B cell (primary cell): ENCODE results near the gene KCND2. TPM values are rescaled to one million over a fixed set of nuclear protein-coding genes. Genes with fewer than 3 reads are reported as not detected.

Experiments
- ATAC-seq: fragments of 200-7000 bp; cut with Tn5 transposase; one replicate; pipeline ENCODE4 v1.10.0; 2021; ENCODE audit warnings: low read depth, mild to moderate bottlenecking, moderate number of reproducible peaks, moderate library complexity
- CTCF ChIA-PET: fragments of 350-600 bp; sonication (Branson Sonifier 250); formaldehyde crosslinking; loops from one replicate; lab custom pipeline; 2021; ENCODE audit warnings: antibody characterized with exemption, inconsistent platforms; lab: Charles Lee
- POLR2A ChIA-PET: fragments of 350-600 bp; sonication (Branson Sonifier 250); formaldehyde crosslinking; loops from one replicate; lab custom pipeline; 2021; ENCODE audit warnings: antibody characterized with exemption; lab: Charles Lee
- DNase-seq: peaks from one replicate; pipeline ENCODE4 v3.0.0; 2013
- H2AFZ ChIP-seq: 2 replicates; pipeline ENCODE4 v1.6.1; 2012; ENCODE audit warnings: mild to moderate bottlenecking, low read depth, low read length; ENCODE audit not compliant: insufficient read depth, poor library complexity, severe bottlenecking
- H3K27ac ChIP-seq, 2 donors: 1 replicate in 1 of 2; 2 replicates in 1 of 2; pipeline ENCODE4 v1.5.1; 2012 to 2013; ENCODE audit warnings: low read length in 2 of 2, mild to moderate bottlenecking in 2 of 2, moderate library complexity in 1 of 2
- H3K27me3 ChIP-seq, 4 experiments: fragments of 200-600 bp in 1 of 4; sonication (generic) in 1 of 4; replicated peaks in 1 of 4; 1 replicate in 2 of 4; 2 replicates in 2 of 4; pipeline versions ENCODE4 v1.6.1 to v1.7.0; 2013 to 2016; ENCODE audit warnings: low read length in 3 of 4, mild to moderate bottlenecking in 2 of 4, mixed read lengths in 1 of 4, moderate library complexity in 1 of 4; ENCODE audit not compliant: insufficient read depth in 4 of 4, control insufficient read depth in 3 of 4; ENCODE audit errors: control extremely low read depth in 1 of 4
- H3K36me3 ChIP-seq, 2 experiments: replicated peaks in 1 of 2; 1 replicate in 1 of 2; 2 replicates in 1 of 2; pipeline versions ENCODE4 v1.6.1 to v1.7.1; 2013; ENCODE audit warnings: low read length in 1 of 2; ENCODE audit not compliant: insufficient read depth in 2 of 2, control insufficient read depth in 1 of 2; ENCODE audit errors: control extremely low read depth in 1 of 2, extremely low read depth in 1 of 2
- H3K4me1 ChIP-seq, 2 donors: fragments of 200-600 bp in 1 of 2; sonication (generic) in 1 of 2; 1 replicate in 1 of 2; 2 replicates in 1 of 2; pipeline versions ENCODE4 v1.5.1 to v1.6.1; 2013 to 2017; ENCODE audit warnings: low read length in 2 of 2; ENCODE audit not compliant: control insufficient read depth in 2 of 2, insufficient read depth in 2 of 2
- H3K4me2 ChIP-seq: replicated peaks from 2 replicates; pipeline ENCODE3; 2012; ENCODE audit warnings: mild to moderate bottlenecking, low read depth, low read length; ENCODE audit not compliant: poor library complexity, severe bottlenecking
- H3K4me3 ChIP-seq, 5 experiments: fragments of 200-600 bp in 1 of 5; sonication (generic) in 1 of 5; 1 replicate in 3 of 5; 2 replicates in 2 of 5; pipeline versions ENCODE4 v1.5.1 to v1.7.0; 2011 to 2016; ENCODE audit warnings: low read length in 4 of 5, mild to moderate bottlenecking in 4 of 5, low read depth in 2 of 5, control low read depth in 1 of 5, moderate library complexity in 1 of 5; ENCODE audit not compliant: insufficient read depth in 1 of 5; ENCODE audit errors: control extremely low read depth in 1 of 5, extremely low read depth in 1 of 5
- H3K79me2 ChIP-seq: fragments of 200-600 bp; sonication (generic); one replicate; pipeline ENCODE4 v1.6.0; 2016; ENCODE audit warnings: low read length; ENCODE audit not compliant: control insufficient read depth, insufficient read depth
- H3K9ac ChIP-seq: fragments of 200-600 bp; sonication (generic); 2 replicates; pipeline ENCODE4 v1.6.1; 2017; ENCODE audit warnings: mild to moderate bottlenecking, low read length, moderate library complexity
- H3K9me3 ChIP-seq, 3 donors: one replicate each; pipeline versions ENCODE4 v1.6.1 to v1.7.1; 2013; ENCODE audit warnings: low read length in 2 of 3; ENCODE audit not compliant: control insufficient read depth in 2 of 3, insufficient read depth in 1 of 3; ENCODE audit errors: control extremely low read depth in 1 of 3
- H4K20me1 ChIP-seq: 2 replicates; pipeline ENCODE4 v1.6.0; 2012; ENCODE audit warnings: mild to moderate bottlenecking, low read length; ENCODE audit not compliant: insufficient read depth, control insufficient read depth, poor library complexity, severe bottlenecking
- H3K27ac Mint-ChIP-seq: one replicate; pipeline ENCODE4 v1.8.0; 2021; ENCODE audit warnings: mixed read lengths
- H3K27me3 Mint-ChIP-seq: one replicate; pipeline ENCODE4 v1.8.0; 2021; ENCODE audit warnings: mixed read lengths
- H3K4me1 Mint-ChIP-seq: one replicate; pipeline ENCODE4 v1.8.0; 2021; ENCODE audit warnings: mixed read lengths
- H3K4me3 Mint-ChIP-seq: one replicate; pipeline ENCODE4 v1.8.0; 2021; ENCODE audit warnings: mixed read lengths
- H3K9me3 Mint-ChIP-seq: one replicate; pipeline ENCODE4 v1.8.0; 2022; ENCODE audit warnings: mixed read lengths; ENCODE audit not compliant: insufficient read depth
- CTCF ChIP-seq: fragments of 200-600 bp; IDR thresholded peaks from one replicate; pipeline ENCODE4 v1.8.0; 2022; ENCODE audit warnings: antibody characterized with exemption, mild to moderate bottlenecking
- EZH2 ChIP-seq: IDR thresholded peaks from 2 replicates; pipeline ENCODE4 v1.6.1; 2012; ENCODE audit warnings: borderline replicate concordance, low read depth, mild to moderate bottlenecking, moderate library complexity, low read length; ENCODE audit not compliant: insufficient read depth, poor library complexity, severe bottlenecking
- WGBS: methylation state at CpG from one replicate; pipeline ENCODE4 v1.1.5; 2013; ENCODE audit warnings: missing lambda C conversion rate; ENCODE audit not compliant: insufficient coverage; 5-methylcytosine and 5-hydroxymethylcytosine counted together
- intact Hi-C: fragments of 100-400 bp; cut with micrococcal nuclease; formaldehyde crosslinking; loops from one replicate; pipeline ENCODE4 v1.10.0; 2022
- polyA plus RNA-seq: library from polyadenylated mRNA; depleted of rRNA; stranded (reverse); fragments of >200 nt; gene quantifications from 2 replicates; pipeline ENCODE4 v1.2.3, GENCODE V29; 2012
- total RNA-seq, 2 donors: library from RNA; stranded (reverse); fragments of 120-200 nt in 1 of 2; gene quantifications; 1 replicate in 1 of 2; 2 replicates in 1 of 2; pipeline versions ENCODE4 v1.2.3 to v1.2.4, GENCODE V29; 2013 to 2022

The KCND2 gene
- total and polyA plus RNA-seq, 2 donors (not counting 1 experiment from before 2014, with no cell fraction given), result not detected

- DNase-seq (no peak), ATAC-seq (no peak)
- CTCF ChIA-PET, result no interaction called here
- Mint-ChIP-seq H3K4me1 (no peaks in the 10 kb centered on the region), H3K27ac (no peak overlapping the region), H3K4me3 (no peak overlapping the region), H3K9me3 (peaks cover 9% of the 10 kb centered on the region), H3K27me3 (no peaks in the 10 kb centered on the region)
- intact Hi-C loops, result no loop called here
- 100% methylated on average over 2 of the region's 3 CpGs for WGBS
- Histone ChIP-seq H3K4me1 (no peaks in the 10 kb centered on the region), H2AFZ (no peak overlapping the region), H3K27me3 (no peaks in the 10 kb centered on the region), H3K27ac (no peak overlapping the region), H3K36me3 (no peaks in the 10 kb centered on the region), H3K4me2 (no peak overlapping the region), H3K9ac (no peak overlapping the region), H3K9me3 (peaks cover 0 to 2% (median 0%) of the 10 kb centered on the region in 3 donors), H3K79me2 (no peaks in the 10 kb centered on the region), H3K4me3 (no peak overlapping the region), H4K20me1 (no peaks in the 10 kb centered on the region)
- POLR2A ChIA-PET, result no interaction called here
- no peak for TF ChIP-seq CTCF
- TF ChIP-seq EZH2, result no peak
Measured at GRCh38 chr7:120468611-120469010, 195.6 kb downstream of the KCND2 start.

GRCh38 chr7:120472892-120473291, 199.9 kb downstream of the KCND2 start:
- H3K27ac ChIP-seq, result no peak overlapping the region
- Mint-ChIP-seq H3K4me3 (no peak overlapping the region), H3K27ac (no peak overlapping the region), H3K4me1 (no peaks in the 10 kb centered on the region), H3K27me3 (no peaks in the 10 kb centered on the region), H3K9me3 (peaks cover 6% of the 10 kb centered on the region)
- no peak overlapping the region for H3K4me3 ChIP-seq
- no peaks in the 10 kb centered on the region for H3K27me3 ChIP-seq
- TF ChIP-seq CTCF, result no peak
- TF ChIP-seq EZH2, result no peak
- intact Hi-C loops, result no loop called here
- no peak overlapping the region for H2AFZ ChIP-seq
- no peak overlapping the region for H3K4me2 ChIP-seq
- CTCF ChIA-PET, result no interaction called here
- ATAC-seq, result no peak
- H4K20me1 ChIP-seq, result no peaks in the 10 kb centered on the region
- H3K79me2 ChIP-seq, result no peaks in the 10 kb centered on the region
- H3K9ac ChIP-seq, result no peak overlapping the region
- no peaks in the 10 kb centered on the region for H3K9me3 ChIP-seq
- WGBS, result 78% methylated on average over 1 of the region's 3 CpGs
- DNase-seq, result no peak
- POLR2A ChIA-PET, result no interaction called here
- no peaks in the 10 kb centered on the region for H3K36me3 ChIP-seq
- H3K4me1 ChIP-seq, result no peaks in the 10 kb centered on the region
